HG02588 (cell line): ENCODE data around the gene ME3.

Experiments used
- ATAC-seq: cut with Tn5 transposase; IDR thresholded peaks from one replicate; pipeline ENCODE4 v1.9.1; 2021; ENCODE audit warnings: mild to moderate bottlenecking, moderate library complexity; ENCODE audit not compliant: unreplicated experiment

Gene ME3

DNA sequence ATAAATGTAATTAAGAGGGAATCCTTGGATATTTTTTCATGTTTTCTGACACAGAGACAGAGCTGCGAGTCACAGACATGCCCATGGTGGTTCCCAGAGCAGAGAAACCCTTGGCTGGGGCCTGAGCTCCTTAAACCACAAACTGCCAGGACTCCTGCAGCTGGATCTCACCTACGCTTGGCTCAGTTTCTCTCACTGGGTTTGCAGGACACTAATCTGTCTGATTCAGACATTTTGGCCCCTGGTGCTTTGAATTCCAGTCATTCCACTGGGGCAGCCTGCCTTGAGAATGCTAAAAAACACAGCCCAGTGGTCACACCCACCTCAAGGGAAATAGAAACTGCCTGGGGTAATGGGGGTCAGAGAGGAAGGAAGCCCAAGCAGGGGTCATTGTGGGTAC is 175.1 kb downstream of the ME3 start:
- no peak for ATAC-seq

DNA sequence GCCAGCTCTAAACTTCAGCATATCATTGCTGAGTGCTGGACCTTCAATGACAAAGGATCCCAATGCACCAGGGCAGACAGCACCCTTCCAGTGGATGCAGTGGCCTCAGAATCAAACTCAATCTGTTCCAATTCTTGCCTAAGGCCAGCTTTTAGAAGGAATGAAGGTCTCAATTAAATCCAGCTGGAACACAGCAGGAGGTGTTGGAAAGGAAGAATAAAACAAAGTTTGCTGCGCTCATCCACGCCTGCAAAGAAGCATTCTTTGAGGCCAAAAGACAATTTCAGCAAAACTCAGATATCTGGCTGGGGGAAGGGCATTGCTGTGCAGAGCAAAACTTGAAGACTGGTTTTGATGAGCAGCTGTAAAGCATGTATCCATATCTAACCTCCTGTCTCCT is 177.1 kb downstream of the ME3 start:
- ATAC-seq = no peak

DNA sequence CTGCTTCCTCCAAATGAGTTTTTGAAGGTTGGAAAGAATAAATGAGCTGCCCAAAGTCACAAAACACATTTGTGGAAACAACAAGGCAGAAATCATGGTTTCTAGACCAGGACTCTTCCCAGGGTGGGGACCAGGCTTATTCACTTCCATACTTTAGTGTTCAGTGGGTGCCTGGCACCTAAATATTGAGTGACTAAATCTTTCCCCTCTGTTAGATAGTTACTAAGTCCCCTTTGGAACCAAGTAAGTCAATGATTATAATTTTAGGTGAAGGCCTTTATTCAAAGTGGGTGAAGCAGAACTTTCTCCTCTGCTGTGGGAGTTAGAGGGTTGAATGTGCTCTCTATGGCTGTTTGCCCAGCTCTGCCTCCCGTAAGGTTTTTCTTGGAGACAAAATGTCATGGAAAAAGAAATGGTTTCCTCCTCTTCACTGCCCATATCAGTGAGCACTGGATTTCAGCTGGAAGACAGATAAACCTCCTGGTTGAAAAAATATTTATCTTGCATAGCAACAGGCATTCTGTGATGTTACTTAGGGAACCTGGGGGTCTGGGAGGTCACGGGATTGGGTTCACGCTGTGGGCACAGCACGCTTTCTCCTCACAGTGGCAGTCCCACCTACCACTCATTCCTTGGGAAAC is 179.9 kb downstream of the ME3 start:
- ATAC-seq = no peak

DNA sequence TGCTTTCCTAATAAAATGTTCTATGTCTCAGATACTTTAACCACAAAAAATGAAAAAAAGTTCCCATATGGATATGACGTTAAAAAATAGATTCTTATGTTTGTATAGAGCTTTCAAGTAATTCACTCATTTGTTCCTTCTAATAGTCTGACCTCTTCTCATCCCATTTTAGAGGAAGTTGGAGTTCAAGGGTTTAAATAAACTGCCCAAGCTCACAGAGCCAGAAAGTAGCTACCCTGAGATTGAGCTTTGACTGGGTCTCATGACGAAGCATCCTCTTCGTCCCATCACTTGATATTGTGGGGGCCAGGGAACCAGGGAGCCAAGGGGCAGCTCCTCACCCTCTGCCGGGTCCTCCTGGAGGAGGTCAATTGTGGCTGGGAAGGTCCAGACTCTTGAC is 181.4 kb downstream of the ME3 start:
- ATAC-seq = no peak

DNA sequence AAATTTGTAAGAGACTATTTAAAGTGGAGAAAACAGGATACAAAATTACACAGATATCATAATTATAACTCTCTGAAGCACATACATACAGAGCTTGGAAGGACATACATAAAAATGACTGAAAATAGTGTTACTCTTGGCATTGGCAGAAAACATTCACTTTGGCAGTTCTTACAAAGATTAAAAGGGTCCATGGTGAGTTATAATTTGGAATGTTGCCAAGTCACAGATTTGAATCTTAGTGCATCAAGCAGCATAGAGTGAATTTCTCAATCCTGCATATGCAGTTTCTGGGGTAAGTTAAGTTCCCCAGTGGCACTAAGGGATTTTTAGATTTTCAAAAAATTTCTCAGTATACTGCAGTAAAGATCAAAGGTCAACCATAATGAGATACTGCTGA is 181.8 kb downstream of the ME3 start:
- no peak for ATAC-seq

DNA sequence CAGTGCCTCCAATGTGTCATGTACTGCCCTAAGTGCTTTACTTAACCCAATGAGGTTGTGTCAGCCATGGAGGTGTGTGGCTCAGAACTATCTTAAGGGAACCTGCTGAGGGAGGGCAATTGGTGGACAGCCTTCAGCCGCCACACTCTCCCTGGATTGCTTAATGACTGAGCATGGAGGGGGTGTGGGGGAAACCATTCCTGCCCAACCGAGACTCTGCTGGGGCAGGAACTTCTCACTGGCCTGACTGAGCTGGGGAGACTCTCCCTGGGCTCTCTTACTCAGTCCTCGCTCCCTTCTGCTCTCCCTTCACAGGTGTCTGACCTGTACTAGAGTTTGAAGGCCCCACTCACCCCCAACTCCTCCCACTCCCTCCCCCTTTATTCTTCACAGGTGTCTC is 183.0 kb downstream of the ME3 start:
- ATAC-seq = no peak

DNA sequence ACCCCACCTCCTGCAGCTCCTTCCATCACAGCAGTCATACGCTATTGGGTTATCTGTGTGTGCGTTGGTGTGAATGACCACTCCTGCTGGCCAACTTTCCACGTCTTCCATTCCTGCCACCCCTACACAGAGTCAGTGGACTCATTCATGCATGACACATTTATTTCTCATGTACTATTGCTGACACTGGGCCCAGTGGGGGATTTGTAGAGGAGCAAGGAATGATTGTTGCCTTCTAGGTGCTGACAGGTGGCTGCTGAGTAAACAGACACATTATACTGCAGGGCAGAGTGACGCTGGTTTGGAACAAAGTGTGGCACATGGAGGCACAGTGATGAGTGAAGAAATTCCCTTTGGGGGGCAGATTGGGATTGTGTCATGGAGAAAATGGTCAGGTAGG is 183.9 kb downstream of the ME3 start:
- ATAC-seq = no peak

DNA sequence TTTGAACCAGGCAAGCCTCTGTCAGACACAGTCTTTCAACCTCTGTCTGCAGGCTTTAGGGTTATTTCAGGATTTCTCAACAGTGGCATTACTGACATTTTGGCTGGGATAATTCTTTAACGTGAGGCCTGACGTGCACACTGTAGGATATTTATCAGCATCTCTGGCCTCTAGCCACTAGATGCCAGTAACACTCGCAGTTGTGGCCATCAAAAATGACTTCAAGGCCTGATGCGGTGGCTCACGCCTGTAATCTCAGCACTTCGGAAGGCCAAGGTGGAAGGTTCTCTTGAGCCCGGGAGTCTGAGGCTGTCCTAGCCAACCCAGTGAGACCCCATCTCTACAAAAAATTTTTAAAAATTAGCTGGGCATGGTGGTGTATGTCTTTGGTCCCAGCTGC is 184.7 kb downstream of the ME3 start:
- ATAC-seq = no peak

DNA sequence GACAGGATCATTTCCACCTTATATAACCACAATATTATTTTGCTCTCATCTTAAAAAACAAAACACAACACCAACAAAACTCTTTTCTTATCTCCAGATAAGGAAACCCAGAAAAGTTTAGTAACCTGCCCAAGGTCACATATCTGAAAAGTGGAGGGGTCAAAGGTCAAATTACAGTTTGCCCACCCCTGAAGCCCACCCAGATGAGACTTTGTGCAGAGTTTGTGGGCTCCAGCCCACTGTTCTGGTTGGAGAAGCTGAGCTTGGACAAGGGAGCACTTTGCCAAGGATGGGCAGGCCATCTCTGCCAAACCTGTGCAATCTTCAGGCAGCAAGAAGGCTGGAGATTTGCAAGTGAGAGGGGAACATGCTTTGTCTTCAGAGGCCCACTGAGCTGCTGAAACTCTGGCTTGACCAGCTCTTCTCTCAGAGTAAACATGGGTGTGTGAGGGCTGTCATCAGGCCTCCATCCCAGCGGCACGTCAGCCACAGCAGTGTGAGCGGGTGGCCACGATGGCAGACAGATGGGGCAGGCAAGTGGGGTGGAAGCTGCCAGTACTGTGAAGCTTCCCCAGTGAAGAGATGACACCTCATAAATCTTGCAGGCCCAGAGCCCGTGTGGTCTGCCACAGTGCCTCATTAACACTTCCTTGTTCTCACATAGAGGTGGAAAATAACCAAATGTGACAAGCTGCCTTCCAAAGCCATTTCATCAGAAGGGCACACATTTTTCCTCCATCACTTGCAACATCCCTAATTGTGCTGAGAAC is 186.0 kb downstream of the ME3 start:
- peak; percentile 54 for ATAC-seq

DNA sequence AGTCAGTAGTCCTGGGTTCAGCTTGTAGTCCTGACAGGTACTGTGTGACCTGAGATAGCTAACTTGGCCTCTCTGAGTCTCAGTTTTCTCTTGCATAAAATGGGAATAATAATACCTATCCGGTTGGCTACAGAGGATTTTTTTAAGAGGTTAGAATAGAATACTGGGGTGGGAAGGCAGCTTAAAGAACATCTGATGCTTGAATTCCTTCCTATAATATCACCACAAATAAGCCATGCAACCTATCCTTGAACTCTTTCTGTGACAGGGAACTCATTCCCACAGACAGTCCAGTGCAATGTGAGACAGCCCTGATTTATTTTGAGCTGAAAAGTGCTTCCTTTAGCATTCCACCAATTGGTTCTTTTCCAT is 187.6 kb downstream of the ME3 start:
- ATAC-seq = no peak

DNA sequence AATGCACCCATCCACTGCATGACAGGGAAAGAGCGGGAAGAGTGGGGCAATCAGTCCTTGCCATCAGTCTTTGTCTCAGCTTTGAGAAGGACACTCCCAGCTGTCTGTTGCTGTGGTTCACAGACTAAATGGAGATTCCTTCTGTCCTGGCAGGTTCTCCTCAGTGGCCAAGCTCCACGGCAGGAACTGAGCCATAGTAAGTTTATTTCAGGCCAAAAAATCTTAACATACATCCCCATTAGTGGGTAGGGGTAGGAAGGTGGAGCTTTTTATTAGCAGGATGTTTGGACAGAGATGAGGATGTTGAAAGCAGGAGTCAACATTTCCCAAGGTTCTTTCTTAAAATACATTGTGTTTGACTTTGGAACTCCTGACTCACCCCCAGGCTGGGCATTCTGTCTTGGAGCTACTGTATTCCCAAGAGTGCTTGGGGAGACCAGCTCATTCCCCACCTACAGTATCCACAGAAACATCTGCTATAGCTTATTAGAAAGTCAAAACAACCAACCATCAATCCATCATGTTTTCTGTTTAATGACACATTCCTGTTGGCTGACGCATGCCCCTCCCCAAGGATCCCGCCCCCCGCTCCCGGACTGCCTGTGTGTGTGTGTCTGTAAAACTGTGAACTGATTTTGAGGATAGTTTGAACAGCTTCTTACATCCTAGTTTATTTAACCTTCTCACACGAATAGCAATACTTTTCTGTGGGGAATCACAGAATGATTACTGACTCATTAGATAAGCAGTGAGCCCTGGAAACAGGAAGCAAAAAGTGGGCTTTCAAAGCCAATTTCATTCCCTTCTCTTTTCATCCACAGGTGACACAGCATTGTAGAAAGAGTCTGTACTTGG is 188.2 kb downstream of the ME3 start:
- no peak for ATAC-seq

DNA sequence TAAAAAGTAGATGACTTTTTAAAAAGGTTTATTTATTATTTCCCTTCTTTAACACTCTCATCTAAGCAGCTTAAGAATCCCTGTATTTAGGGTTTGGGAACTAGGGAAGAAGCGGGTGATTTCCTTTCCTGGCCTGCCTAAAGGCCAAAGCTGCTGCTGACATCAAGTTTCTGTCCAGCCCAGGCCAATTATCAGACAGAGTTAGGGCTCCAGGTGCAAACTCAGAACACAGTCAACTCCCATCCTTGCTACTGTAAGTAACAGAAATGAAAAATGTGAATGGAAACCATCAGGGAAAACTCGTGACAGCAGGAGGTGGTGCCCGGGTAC is 188.8 kb downstream of the ME3 start:
- ATAC-seq = no peak

DNA sequence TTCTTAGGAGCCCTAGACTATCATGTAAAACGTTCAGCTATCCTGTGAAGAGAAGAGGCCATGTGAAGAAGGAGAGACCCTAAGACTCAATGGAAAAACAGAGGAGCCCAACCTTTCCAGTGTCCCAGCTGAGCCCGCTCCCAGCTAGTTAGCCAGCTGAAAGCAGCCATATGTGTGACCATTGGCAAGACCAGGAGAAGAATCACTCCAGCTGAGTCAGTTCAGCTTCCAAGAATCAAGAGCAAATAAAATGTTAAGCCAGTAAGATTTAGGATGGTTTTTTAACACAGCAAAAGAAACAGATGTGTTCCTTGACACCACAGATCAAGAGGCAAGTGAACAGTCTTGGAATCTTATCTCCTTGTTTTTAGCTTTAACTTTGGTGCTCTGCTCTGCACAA is 189.7 kb downstream of the ME3 start:
- ATAC-seq = no peak

DNA sequence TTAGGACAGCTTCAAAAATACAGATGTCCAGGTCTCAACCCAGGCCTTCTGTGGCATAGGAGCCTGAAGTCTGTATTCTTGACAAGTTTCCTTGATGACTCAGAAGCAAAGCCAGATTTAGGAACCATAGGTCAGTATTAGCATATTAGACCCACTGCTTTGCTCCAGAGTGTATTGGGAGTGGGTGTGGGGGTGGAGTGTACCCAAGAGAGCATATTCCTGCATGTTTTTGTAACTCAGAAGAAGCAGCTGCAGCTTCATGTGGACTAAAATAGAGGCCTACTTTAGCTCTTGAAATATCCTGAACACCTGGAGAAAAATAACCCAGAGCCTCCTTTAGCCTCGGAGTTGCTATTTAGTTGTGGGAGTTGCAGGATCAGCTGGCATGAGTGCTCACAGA is 191.0 kb downstream of the ME3 start:
- ATAC-seq = no peak

DNA sequence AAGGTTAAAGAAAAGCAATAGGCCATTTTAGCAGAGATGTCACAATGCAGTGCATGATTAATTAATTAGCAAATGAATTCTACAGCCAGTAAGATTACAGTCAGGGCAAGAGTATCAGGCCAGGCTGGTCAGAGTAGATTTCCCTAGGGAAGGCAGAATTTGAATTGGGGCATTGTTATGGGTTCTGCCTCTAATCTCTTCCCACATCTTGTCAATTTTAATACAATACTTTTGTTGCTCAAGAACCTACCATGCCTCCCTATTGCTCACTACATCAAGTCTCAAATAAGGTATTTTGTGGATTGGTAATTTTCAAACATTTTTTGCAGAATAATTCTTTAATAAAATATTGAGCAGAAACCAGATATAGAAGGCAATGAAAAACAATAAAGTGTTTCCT is 194.1 kb downstream of the ME3 start:
- ATAC-seq = no peak

DNA sequence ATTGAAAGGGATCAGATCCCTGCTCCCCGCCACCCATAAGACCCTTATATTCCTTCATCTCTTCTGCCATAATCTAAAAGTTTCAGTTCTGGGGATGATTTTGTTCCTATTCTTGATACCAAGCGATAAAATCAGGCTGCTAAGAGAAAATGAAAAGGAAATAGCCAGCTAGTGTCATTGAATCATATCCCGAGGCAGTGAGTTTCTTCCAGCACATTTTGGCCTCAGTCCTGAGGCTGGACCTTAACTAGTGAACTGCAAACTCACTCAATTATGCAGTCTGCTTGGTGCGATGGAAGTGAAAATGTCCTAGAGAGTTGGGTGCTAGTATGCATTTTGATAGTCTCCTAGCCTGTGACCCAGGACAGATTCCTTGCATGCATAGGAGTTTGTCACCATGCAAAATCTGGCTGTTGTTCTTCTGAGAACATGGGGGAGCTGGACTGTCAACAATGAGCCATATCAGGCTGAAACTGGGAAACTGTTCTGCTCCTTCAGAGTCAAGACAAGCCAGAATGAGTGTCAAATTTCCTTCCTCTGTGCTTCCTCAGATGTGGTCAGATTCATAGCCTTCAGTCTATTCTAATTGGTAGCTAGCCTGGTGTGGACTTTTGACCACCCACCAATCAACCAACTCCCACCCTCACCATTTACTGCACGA is 194.8 kb downstream of the ME3 start:
- ATAC-seq = no peak

DNA sequence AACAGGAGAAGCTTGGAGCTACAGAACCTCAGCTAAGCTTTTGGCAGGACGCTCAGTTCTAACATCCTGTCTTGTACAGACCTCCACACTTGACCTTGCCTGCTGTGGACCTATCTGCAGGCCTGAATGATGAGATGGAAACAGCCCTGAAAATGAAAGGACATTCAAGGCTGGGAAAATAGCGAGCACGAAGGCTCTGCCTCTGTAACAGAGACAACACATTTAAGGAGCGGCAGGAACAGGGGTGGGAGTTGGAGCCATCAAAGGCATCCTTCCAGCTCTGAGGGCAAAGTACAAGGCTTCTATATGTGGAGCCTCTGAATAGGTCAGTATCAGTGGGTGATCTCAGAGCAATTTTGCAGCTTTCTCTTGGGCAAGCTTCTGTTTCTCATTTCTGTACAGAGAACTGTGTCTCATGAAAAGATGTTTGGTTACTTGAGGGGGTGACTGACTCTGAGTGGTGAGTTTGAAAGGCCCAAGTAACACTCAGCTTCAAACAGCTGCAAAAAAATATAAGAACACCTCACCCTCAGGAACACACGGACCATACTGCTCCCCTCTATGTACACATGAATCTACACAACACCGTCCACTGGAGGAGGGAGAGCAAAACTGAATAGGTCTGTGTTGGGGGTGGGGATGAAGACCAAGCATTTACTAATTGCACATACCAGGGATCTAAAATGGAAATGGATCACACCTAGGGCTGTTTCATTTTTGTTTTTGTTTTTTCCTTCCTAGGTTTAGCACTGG is 196.1 kb downstream of the ME3 start:
- no peak for ATAC-seq

DNA sequence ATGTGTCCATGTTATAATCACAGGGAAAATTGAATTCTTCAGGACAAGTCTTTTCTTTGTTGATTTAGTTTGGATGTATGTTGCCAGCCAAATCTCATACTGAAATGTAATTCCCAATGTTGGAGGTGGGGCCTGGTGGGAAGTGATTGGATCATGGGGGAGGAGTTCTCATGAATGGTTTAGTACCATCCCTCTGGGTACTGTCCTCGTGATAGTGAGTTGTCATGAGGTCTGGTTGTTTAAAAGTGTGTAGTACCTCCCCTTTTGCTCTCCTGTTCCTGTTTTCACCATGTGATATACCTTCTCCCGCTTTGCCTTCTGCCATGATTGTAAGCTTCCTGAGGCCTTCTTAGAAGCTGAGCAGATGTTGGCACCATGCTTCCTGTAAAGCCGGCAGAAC is 197.4 kb downstream of the ME3 start:
- ATAC-seq = no peak

DNA sequence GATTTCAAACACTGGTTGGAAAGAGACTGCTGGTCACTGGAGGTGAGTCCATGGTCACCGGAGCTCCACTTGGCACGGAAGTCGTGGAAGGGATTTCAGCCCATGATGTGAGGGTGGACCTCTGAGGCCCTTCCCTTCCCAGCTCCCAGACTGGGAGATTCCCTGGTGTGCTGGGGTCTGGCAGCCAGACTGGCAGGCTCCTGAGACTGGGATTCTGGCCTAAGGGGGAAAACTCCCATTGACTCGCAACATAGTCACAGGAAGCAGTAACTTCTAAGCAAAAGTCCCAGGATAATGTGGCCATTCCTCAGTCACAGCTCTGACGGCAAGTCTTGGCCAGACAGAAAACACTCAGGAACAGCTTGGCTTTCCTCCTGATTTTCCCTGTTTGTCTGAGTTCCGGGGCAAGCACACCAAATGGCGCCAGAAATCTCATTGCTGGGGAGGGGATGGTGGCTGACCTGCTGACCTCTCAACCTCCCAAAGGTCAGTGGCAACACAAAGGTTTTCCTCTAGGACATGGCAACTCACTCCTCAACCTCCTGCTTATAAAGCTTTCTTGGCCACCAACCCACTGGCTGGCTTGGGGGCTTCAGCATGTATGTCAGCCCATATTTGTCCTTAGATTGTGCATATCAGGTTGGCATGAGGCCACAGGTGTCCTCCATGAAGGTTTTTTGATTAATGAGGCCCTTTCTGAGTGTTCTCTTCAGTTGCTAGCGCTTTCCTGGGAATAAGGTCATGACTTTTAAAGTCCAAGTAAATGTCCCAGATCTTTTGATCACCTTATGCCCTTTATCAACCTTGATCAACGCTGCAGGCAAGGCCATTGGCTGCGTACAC is 198.2 kb downstream of the ME3 start:
- no peak for ATAC-seq
